DOHH2 (cell line): ENCODE data around the gene CIDEA.

ENCODE experiments used
- H3F3A ChIP-seq: fragments of 200-600 bp; sonication (generic), shearing (Covaris generic); 2 replicates; pipeline ENCODE4 v1.6.0; 2016; ENCODE audit warnings: antibody characterized with exemption, mild to moderate bottlenecking; ENCODE audit not compliant: control insufficient read depth, insufficient read depth
- H3K27ac ChIP-seq: fragments of 200-600 bp; sonication (generic); 2 replicates; pipeline ENCODE4 v1.5.1; 2014; ENCODE audit warnings: low read depth, mild to moderate bottlenecking, low read length, moderate library complexity
- H3K27me3 ChIP-seq: fragments of 200-600 bp; sonication (generic); 2 replicates; pipeline ENCODE4 v1.6.1; 2014; ENCODE audit warnings: mild to moderate bottlenecking, low read length, mixed read lengths; ENCODE audit not compliant: control insufficient read depth
- H3K36me3 ChIP-seq: fragments of 200-600 bp; sonication (generic); 2 replicates; pipeline ENCODE4 v1.6.1; 2014; ENCODE audit warnings: mild to moderate bottlenecking, low read length, moderate library complexity, mixed read lengths; ENCODE audit not compliant: control insufficient read depth
- H3K4me1 ChIP-seq: fragments of 200-600 bp; sonication (generic); 2 replicates; pipeline ENCODE4 v1.6.1; 2014; ENCODE audit warnings: mild to moderate bottlenecking, low read length, mixed read lengths; ENCODE audit not compliant: control insufficient read depth
- H3K4me2 ChIP-seq: fragments of 200-600 bp; sonication (generic); 2 replicates; pipeline ENCODE4 v1.6.0; 2014; ENCODE audit warnings: mild to moderate bottlenecking, low read length, moderate library complexity
- H3K4me3 ChIP-seq: fragments of 200-600 bp; sonication (generic); 2 replicates; pipeline ENCODE4 v1.5.1; 2014; ENCODE audit warnings: mild to moderate bottlenecking, low read length, mixed read lengths
- H3K79me2 ChIP-seq: fragments of 200-600 bp; sonication (generic); 2 replicates; pipeline ENCODE4 v1.6.1; 2014; ENCODE audit warnings: mild to moderate bottlenecking, low read length, mixed read lengths; ENCODE audit not compliant: control insufficient read depth
- H3K9me2 ChIP-seq: fragments of 200-600 bp; sonication (generic); replicated peaks from 2 replicates; pipeline ENCODE4 v1.6.1; 2014; ENCODE audit warnings: mild to moderate bottlenecking, low read length, mixed read lengths; ENCODE audit not compliant: control insufficient read depth
- H3K9me3 ChIP-seq: fragments of 200-600 bp; sonication (generic); 2 replicates; pipeline ENCODE4 v1.6.1; 2014; ENCODE audit warnings: antibody characterized with exemption, low read length, mixed read lengths; ENCODE audit not compliant: control insufficient read depth, insufficient read depth
- H4K20me1 ChIP-seq: fragments of 200-600 bp; sonication (generic); 2 replicates; pipeline ENCODE4 v1.6.0; 2014; ENCODE audit warnings: low read depth, mild to moderate bottlenecking, antibody characterized with exemption, low read length, moderate library complexity; ENCODE audit not compliant: control insufficient read depth, insufficient read depth
- CTCF ChIP-seq: fragments of 200-600 bp; sonication (generic); IDR thresholded peaks from one replicate; pipeline ENCODE4 v1.5.1; 2014; ENCODE audit warnings: antibody characterized with exemption, mild to moderate bottlenecking, low read depth, low read length; ENCODE audit not compliant: poor library complexity, severe bottlenecking
- EZH2phosphoT487 ChIP-seq: fragments of 200-600 bp; sonication (generic); IDR thresholded peaks from 2 replicates; pipeline ENCODE4 v1.6.1; 2017; ENCODE audit warnings: borderline replicate concordance, mild to moderate bottlenecking, antibody characterized with exemption, low read length, moderate library complexity, mixed read lengths

Gene CIDEA

GRCh38 chr18:12313530-12314245, 59.5 kb downstream of the CIDEA start:
- no peaks in the 10 kb centered on the region for H3K9me2 ChIP-seq
- H3K4me2 ChIP-seq, result no peak overlapping the region
- peaks cover 11% of the 10 kb centered on the region; the same call in 1 of the 2 replicates for H3K9me3 ChIP-seq
- no peaks in the 10 kb centered on the region for H3F3A ChIP-seq
- H3K27me3 ChIP-seq, result no peaks in the 10 kb centered on the region
- no peaks in the 10 kb centered on the region for H3K79me2 ChIP-seq
- H4K20me1 ChIP-seq, result no peaks in the 10 kb centered on the region
- H3K36me3 ChIP-seq, result no peaks in the 10 kb centered on the region
- H3K4me3 ChIP-seq, result no peak overlapping the region
- 0 out of 2 replicates have a peak, but pooled peaks cover 3% of the 10 kb centered on the region for H3K4me1 ChIP-seq
- no peak for TF ChIP-seq CTCF
- TF ChIP-seq EZH2phosphoT487, result no peak
- H3K27ac ChIP-seq, result no peak overlapping the region

GRCh38 chr18:12314591-12315305, 60.6 kb downstream of the CIDEA start:
- Histone ChIP-seq H3K4me1 (0 out of 2 replicates have a peak, but pooled peaks cover 3% of the 10 kb centered on the region), H3K27ac (no peak overlapping the region), H3K79me2 (no peaks in the 10 kb centered on the region)

GRCh38 chr18:12315490-12315889, 61.3 kb downstream of the CIDEA start:
- TF ChIP-seq EZH2phosphoT487 (no peak), CTCF (no peak)
- no peak overlapping the region for H3K4me3 ChIP-seq
- H3K79me2 ChIP-seq, result no peaks in the 10 kb centered on the region
- H3K27ac ChIP-seq, result no peak overlapping the region
- H3K36me3 ChIP-seq, result no peaks in the 10 kb centered on the region
- H3K4me1 ChIP-seq, result 0 out of 2 replicates have a peak, but pooled peaks cover 3% of the 10 kb centered on the region
- peaks cover 9% of the 10 kb centered on the region; the same call in 1 of the 2 replicates for H3K9me3 ChIP-seq
- no peaks in the 10 kb centered on the region for H3K27me3 ChIP-seq
- no peaks in the 10 kb centered on the region for H4K20me1 ChIP-seq
- H3F3A ChIP-seq, result no peaks in the 10 kb centered on the region
- no peaks in the 10 kb centered on the region for H3K9me2 ChIP-seq
- no peak overlapping the region for H3K4me2 ChIP-seq

More at GRCh38 chr18:12314591-12315305, 60.6 kb downstream of the CIDEA start:
- Histone ChIP-seq H3F3A (no peaks in the 10 kb centered on the region), H3K4me3 (no peak overlapping the region), H4K20me1 (no peaks in the 10 kb centered on the region), H3K27me3 (no peaks in the 10 kb centered on the region), H3K4me2 (no peak overlapping the region), H3K9me3 (peaks cover 9% of the 10 kb centered on the region; the same call in 1 of the 2 replicates), H3K9me2 (no peaks in the 10 kb centered on the region), H3K36me3 (no peaks in the 10 kb centered on the region)
- TF ChIP-seq CTCF (no peak), EZH2phosphoT487 (no peak)
